Kidney (tissue), 14 donors: ENCODE results near the gene FGGY. TPM values are rescaled to one million over a fixed set of nuclear protein-coding genes. Genes with fewer than 3 reads are reported as not detected.

Experiments used
- DNase-seq, 5 donors: peaks; one replicate each; pipeline ENCODE4 v3.0.0-alpha.2; 2013 to 2020
- FAIRE-seq: peaks from 2 replicates; lab custom pipeline; 2012; peaks lifted over from hg19 to GRCh38; lab: Jason Lieb, UNC
- H3K27ac ChIP-seq, 2 donors: one replicate each; pipeline ENCODE4 v1.7.0; 2013; ENCODE audit warnings: low read depth in 2 of 2, low read length in 2 of 2, inconsistent platforms in 1 of 2
- H3K27me3 ChIP-seq: one replicate; pipeline ENCODE4 v1.7.1; 2013; ENCODE audit warnings: low read length, inconsistent platforms; ENCODE audit not compliant: control insufficient read depth, insufficient read depth
- H3K36me3 ChIP-seq, 3 donors: one replicate each; pipeline versions ENCODE4 v1.7.0 to v1.7.1; 2013; ENCODE audit warnings: low read length in 3 of 3, control low read depth in 1 of 3, inconsistent platforms in 1 of 3; ENCODE audit not compliant: insufficient read depth in 3 of 3, control insufficient read depth in 2 of 3
- H3K4me1 ChIP-seq, 3 donors: one replicate each; pipeline versions ENCODE4 v1.7.0 to v1.7.1; 2013; ENCODE audit warnings: low read length in 3 of 3, inconsistent platforms in 1 of 3, low read depth in 1 of 3; ENCODE audit not compliant: control insufficient read depth in 2 of 3, insufficient read depth in 2 of 3
- H3K4me3 ChIP-seq, 3 donors: one replicate each; pipeline versions ENCODE4 v1.7.0 to v1.8.1; 2013; ENCODE audit warnings: low read length in 3 of 3, control low read depth in 1 of 3, inconsistent platforms in 1 of 3
- H3K9ac ChIP-seq, 3 donors: one replicate each; pipeline versions ENCODE4 v1.7.0 to v1.7.1; 2013; ENCODE audit warnings: low read length in 3 of 3, control low read depth in 1 of 3, inconsistent platforms in 1 of 3
- H3K9me3 ChIP-seq, 3 donors: one replicate each; pipeline versions ENCODE4 v1.7.0 to v1.7.1; 2013; ENCODE audit warnings: low read length in 3 of 3, control low read depth in 1 of 3, inconsistent platforms in 1 of 3; ENCODE audit not compliant: control insufficient read depth in 2 of 3, insufficient read depth in 1 of 3
- intact Hi-C: fragments of 100-400 bp; cut with DNase I; formaldehyde crosslinking; loops from one replicate; pipeline ENCODE4 v1.11.1; 2022
- polyA plus RNA-seq: library from polyadenylated mRNA; stranded (reverse); fragments of 350-450 nt; fragmentation: Illumina TruSeq; extraction: RNeasy Lipid Tissue Mini Kit (QIAGEN cat#74804); gene quantifications from one replicate; pipeline ENCODE4 v1.2.3, GENCODE V29; 2014; ENCODE audit warnings: low read depth, low replicate concordance; ENCODE audit not compliant: insufficient read depth
- total RNA-seq: library from RNA; stranded (reverse); fragmentation: NEBNext Ultra II Directional; extraction: Animal tissue kit (Norgen Biotek cat#: 25700); gene quantifications from one replicate; pipeline ENCODE4 v1.2.1, GENCODE V29; 2021
- TF ChIP-seq, protein P1 (sequence below): IDR thresholded peaks from 3 replicates; pipeline ENCODE4 v1.5.1; 2012; ENCODE audit warnings: mild to moderate bottlenecking, moderate library complexity, borderline replicate concordance; ENCODE audit not compliant: insufficient read depth; ENCODE audit errors: extremely low read depth
- donor health status: control.
- donor health status: control.
- donor health status: control.
- donor health status: control.
- donor health status: control.
- donor health status: DM: yes; HTN: yes; CAD: no.
- donor health status: Normal renal cell carcinoma (clear cell type).

Gene FGGY
- total and polyA plus RNA-seq, 2 donors from 2014 or later, result 11.2 to 31.0 TPM

DNA sequence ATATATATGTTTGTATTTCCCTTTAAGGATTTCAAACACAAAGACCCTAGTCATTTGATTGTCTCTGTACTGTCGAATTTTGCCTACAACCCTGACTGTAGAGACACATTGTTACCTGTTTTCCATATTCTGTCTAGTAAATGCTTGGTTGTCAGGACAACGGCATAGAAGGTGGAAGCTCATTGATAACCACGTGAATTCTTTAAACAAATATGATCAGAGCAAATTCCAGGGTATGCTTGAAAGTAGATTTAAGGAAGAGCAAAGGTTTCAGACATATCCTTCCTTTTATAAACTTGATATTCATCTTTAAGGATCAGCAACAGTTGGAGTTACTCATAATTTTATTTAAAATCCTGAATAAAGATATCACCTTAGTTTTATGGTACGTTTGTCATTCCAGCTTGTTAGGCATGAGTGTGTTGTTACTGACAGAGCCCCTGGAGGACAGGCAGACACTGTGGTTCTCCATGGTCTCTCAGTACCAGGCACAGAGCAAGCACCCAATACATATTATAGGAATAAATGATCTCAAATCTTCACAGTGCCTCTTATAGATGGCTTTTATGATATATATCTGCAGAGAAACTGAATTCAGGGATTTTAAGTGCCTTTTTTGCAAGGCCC, 203.2 kb downstream of the FGGY start:
- DNase-seq (peak in 1 of 5 donors; percentile 24), FAIRE-seq (no peak)
- intact Hi-C loops, result no loop called here
- Histone ChIP-seq H3K4me3 (no peak overlapping the region), H3K27ac (no peak overlapping the region), H3K4me1 (peaks cover 5 to 17% (median 6%) of the 10 kb centered on the region in 3 donors), H3K36me3 (no peaks in the 10 kb centered on the region), H3K9me3 (peaks cover 0 to 3% (median 2%) of the 10 kb centered on the region in 3 donors), H3K27me3 (no peaks in the 10 kb centered on the region), H3K9ac (no peak overlapping the region)
- TF ChIP-seq, protein P1, sequence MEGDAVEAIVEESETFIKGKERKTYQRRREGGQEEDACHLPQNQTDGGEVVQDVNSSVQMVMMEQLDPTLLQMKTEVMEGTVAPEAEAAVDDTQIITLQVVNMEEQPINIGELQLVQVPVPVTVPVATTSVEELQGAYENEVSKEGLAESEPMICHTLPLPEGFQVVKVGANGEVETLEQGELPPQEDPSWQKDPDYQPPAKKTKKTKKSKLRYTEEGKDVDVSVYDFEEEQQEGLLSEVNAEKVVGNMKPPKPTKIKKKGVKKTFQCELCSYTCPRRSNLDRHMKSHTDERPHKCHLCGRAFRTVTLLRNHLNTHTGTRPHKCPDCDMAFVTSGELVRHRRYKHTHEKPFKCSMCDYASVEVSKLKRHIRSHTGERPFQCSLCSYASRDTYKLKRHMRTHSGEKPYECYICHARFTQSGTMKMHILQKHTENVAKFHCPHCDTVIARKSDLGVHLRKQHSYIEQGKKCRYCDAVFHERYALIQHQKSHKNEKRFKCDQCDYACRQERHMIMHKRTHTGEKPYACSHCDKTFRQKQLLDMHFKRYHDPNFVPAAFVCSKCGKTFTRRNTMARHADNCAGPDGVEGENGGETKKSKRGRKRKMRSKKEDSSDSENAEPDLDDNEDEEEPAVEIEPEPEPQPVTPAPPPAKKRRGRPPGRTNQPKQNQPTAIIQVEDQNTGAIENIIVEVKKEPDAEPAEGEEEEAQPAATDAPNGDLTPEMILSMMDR, result no peak

- Histone ChIP-seq H3K9me3 (no peaks in the 10 kb centered on the region), H3K4me3 (no peak overlapping the region), H3K36me3 (no peaks in the 10 kb centered on the region), H3K9ac (no peak overlapping the region), H3K27me3 (no peaks in the 10 kb centered on the region), H3K4me1 (peaks cover 5 to 17% (median 6%) of the 10 kb centered on the region in 3 donors), H3K27ac (no peak overlapping the region)
- peak in 1 of 5 donors; percentile 27 for DNase-seq
- intact Hi-C loops, result no loop called here
- no peak for FAIRE-seq
- TF ChIP-seq, protein P1, result no peak
Observed at GRCh38 chr1:59500950-59501742, 204.3 kb downstream of the FGGY start.

DNA sequence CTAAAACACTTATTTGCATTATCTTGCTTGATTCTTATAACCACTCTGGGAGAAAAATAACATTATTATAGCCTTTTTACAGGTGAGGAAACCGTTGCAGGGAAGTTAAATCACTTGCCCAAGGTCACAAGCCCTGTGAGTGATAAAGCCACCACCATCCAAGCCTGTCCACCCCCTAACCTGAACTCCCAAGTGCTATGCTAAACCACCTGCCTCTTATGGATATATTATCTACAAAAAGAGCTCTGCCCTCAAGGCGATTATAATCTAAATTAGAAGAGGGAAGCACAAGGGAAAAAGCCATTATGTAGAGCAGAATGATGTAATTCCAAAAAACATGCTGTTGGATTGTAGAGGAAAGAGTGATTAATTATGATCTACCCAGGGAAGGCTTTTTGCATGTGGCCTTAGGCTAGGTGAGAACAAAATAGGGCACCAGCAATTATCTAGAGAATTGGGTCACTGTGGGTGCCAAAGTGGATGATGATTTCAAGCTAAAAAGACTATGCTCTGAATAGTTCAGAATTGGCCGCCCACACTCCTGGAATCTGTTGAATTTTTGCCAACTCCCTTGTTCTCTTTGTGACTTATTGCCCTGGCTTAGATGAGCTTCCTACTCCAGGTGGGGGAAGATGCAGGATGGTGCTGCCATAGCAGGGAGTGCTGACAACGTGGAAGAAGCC, 205.3 kb downstream of the FGGY start:
- H3K36me3 ChIP-seq, result no peaks in the 10 kb centered on the region
- intact Hi-C loops, result no loop called here
- DNase-seq (no peak), FAIRE-seq (no peak)
- no peaks in the 10 kb centered on the region for H3K9me3 ChIP-seq
- TF ChIP-seq, protein P1, result no peak
- H3K27me3 ChIP-seq, result no peaks in the 10 kb centered on the region
- peaks cover 5 to 22% (median 6%) of the 10 kb centered on the region in 3 donors for H3K4me1 ChIP-seq
- no peak overlapping the region for H3K4me3 ChIP-seq
- no peak overlapping the region for H3K9ac ChIP-seq
- H3K27ac ChIP-seq, result no peak overlapping the region
